KMS-11 (cell line): ENCODE measurements around the gene NLGN1.
"Not testable (repeated sequence)": the region's sequence is repeated elsewhere in the genome, so short reads cannot be mapped to it uniquely, and the experiment has no call there.

ENCODE experiments used
- H2AFZ ChIP-seq: fragments of 200-600 bp; sonication (generic); 2 replicates; pipeline ENCODE4 v1.6.1; 2016; ENCODE audit warnings: antibody characterized with exemption, mixed run types, low read depth
- H3K27ac ChIP-seq: fragments of 200-600 bp; sonication (generic); 2 replicates; pipeline ENCODE4 v1.6.1; 2016; ENCODE audit warnings: mild to moderate bottlenecking, mixed run types
- H3K27me3 ChIP-seq: fragments of 200-600 bp; sonication (generic); 2 replicates; pipeline ENCODE4 v1.6.1; 2017; ENCODE audit warnings: mild to moderate bottlenecking, low read depth, mixed run types, moderate library complexity; ENCODE audit not compliant: insufficient read depth
- H3K36me3 ChIP-seq: fragments of 200-600 bp; sonication (generic); 2 replicates; pipeline ENCODE4 v1.6.1; 2017; ENCODE audit warnings: mild to moderate bottlenecking, mixed run types; ENCODE audit not compliant: insufficient read depth
- H3K4me1 ChIP-seq: fragments of 200-600 bp; sonication (generic); 2 replicates; pipeline ENCODE4 v1.6.1; 2016; ENCODE audit warnings: mild to moderate bottlenecking, low read depth, mixed run types; ENCODE audit not compliant: poor library complexity, severe bottlenecking
- H3K4me2 ChIP-seq: fragments of 200-600 bp; sonication (generic); 2 replicates; pipeline ENCODE4 v1.7.0; 2016; ENCODE audit warnings: mild to moderate bottlenecking, mixed run types
- H3K4me3 ChIP-seq: fragments of 200-600 bp; sonication (generic); IDR thresholded peaks from 2 replicates; pipeline ENCODE4 v1.6.1; 2017; ENCODE audit warnings: low read depth, low read length, mixed read lengths; ENCODE audit not compliant: insufficient read depth
- H3K79me2 ChIP-seq: fragments of 200-600 bp; sonication (generic); 2 replicates; pipeline ENCODE4 v1.6.1; 2016; ENCODE audit warnings: low read depth, mixed run types; ENCODE audit not compliant: insufficient read depth
- H3K9ac ChIP-seq: fragments of 200-600 bp; sonication (generic); 2 replicates; pipeline ENCODE4 v1.6.1; 2016; ENCODE audit warnings: mild to moderate bottlenecking, mixed run types
- H4K20me1 ChIP-seq: fragments of 200-600 bp; sonication (generic); 2 replicates; pipeline ENCODE4 v1.6.1; 2016; ENCODE audit warnings: mild to moderate bottlenecking, mixed run types; ENCODE audit not compliant: insufficient read depth
- TF ChIP-seq, protein P1 (sequence below): fragments of 200-600 bp; sonication (generic); conservative IDR thresholded peaks from 2 replicates; pipeline ENCODE4 v1.6.1; 2017; ENCODE audit warnings: low read depth, mild to moderate bottlenecking, antibody characterized with exemption, low read length, moderate library complexity, mixed read lengths

The NLGN1 gene

GRCh38 chr3:173430576-173430975, 33.0 kb downstream of the NLGN1 start:
- H3K4me3 ChIP-seq: no peak overlapping the region
- TF ChIP-seq, protein P1, sequence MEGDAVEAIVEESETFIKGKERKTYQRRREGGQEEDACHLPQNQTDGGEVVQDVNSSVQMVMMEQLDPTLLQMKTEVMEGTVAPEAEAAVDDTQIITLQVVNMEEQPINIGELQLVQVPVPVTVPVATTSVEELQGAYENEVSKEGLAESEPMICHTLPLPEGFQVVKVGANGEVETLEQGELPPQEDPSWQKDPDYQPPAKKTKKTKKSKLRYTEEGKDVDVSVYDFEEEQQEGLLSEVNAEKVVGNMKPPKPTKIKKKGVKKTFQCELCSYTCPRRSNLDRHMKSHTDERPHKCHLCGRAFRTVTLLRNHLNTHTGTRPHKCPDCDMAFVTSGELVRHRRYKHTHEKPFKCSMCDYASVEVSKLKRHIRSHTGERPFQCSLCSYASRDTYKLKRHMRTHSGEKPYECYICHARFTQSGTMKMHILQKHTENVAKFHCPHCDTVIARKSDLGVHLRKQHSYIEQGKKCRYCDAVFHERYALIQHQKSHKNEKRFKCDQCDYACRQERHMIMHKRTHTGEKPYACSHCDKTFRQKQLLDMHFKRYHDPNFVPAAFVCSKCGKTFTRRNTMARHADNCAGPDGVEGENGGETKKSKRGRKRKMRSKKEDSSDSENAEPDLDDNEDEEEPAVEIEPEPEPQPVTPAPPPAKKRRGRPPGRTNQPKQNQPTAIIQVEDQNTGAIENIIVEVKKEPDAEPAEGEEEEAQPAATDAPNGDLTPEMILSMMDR: no peak
- H3K36me3 ChIP-seq: no peaks in the 10 kb centered on the region
- H3K4me1 ChIP-seq: no peaks in the 10 kb centered on the region
- no peak overlapping the region for H3K9ac ChIP-seq
- H3K79me2 ChIP-seq: no peaks in the 10 kb centered on the region
- no peaks in the 10 kb centered on the region for H3K27me3 ChIP-seq
- H3K27ac ChIP-seq: no peak overlapping the region
- H3K4me2 ChIP-seq: no peak overlapping the region
- no peaks in the 10 kb centered on the region for H4K20me1 ChIP-seq
- no peak overlapping the region for H2AFZ ChIP-seq

GRCh38 chr3:173439004-173439403, 41.5 kb downstream of the NLGN1 start:
- Histone ChIP-seq H4K20me1 (no peaks in the 10 kb centered on the region), H3K4me3 (no peak overlapping the region), H3K4me1 (no peaks in the 10 kb centered on the region), H3K9ac (no peak overlapping the region), H3K79me2 (no peaks in the 10 kb centered on the region), H3K27me3 (no peaks in the 10 kb centered on the region), H3K36me3 (no peaks in the 10 kb centered on the region), H3K4me2 (no peak overlapping the region), H2AFZ (no peak overlapping the region), H3K27ac (no peak overlapping the region)
- TF ChIP-seq, protein P1: no peak

DNA sequence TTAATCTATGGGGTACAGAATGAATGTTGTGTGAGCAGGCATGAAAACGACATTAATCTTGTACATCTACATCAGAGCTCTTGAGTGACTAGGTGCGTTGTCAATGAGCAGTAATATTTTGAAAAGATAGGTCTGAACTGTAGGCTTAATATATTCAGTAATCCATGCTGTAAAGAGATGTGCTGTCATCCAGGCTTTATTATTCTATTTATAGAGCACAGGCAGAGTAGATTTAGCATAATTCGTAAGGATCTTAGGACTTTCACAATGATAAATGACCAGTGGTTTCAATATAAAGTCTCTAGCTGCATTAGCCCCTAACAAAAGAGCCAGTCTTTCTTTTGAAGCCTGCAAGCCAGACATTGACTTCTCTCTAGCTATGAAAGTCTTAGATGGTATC, 43.0 kb downstream of the NLGN1 start:
- Histone ChIP-seq H3K9ac (no peak overlapping the region), H2AFZ (no peak overlapping the region), H3K4me2 (no peak overlapping the region), H3K27me3 (no peaks in the 10 kb centered on the region), H3K4me3 (no peak overlapping the region), H3K36me3 (no peaks in the 10 kb centered on the region), H3K4me1 (no peaks in the 10 kb centered on the region), H3K79me2 (no peaks in the 10 kb centered on the region), H4K20me1 (no peaks in the 10 kb centered on the region), H3K27ac (no peak overlapping the region)
- TF ChIP-seq, protein P1: no peak

DNA sequence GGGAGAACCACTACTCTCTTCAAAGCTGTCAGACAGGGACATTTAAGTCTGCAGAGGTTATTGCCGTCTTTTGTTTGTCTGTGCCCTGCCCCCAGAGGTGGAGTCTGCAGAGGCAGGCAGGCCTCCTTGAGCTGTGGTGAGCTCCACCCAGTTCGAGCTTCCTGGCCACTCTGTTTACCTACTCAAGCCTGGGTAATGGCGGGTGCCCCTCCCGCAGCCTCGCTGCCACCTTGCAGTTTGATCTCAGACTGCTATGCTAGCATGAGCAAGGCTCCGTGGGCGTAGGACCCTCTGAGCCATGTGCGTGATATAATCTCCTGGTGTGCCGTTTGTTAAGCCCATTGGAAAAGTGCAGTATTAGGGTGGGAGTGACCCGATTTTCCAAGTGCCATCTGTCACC, 54.0 kb downstream of the NLGN1 start:
- not testable (repeated sequence) for H3K27ac ChIP-seq, H2AFZ ChIP-seq, H3K4me3 ChIP-seq, H4K20me1 ChIP-seq, H3K4me2 ChIP-seq, H3K4me1 ChIP-seq, H3K36me3 ChIP-seq, H3K27me3 ChIP-seq, H3K9ac ChIP-seq, H3K79me2 ChIP-seq

DNA sequence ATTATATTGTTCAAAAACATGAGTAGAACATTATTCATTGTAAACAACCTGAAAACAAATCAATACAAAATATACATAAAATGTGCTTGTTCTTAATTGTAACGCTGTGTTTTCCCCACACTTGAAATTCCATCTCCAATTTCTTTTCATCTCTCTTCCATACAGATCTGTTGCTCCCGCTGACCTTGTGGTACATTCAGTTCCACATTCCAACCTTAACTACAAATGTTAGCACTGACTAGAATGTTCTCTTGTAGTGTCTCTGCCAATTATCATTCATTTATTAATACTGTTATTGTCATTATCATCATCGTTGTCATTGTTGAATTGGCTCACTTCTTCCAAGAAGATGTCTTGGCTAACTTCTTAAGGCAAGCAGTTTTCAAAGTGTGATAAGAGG, 65.7 kb downstream of the NLGN1 start:
- no peaks in the 10 kb centered on the region for H3K27me3 ChIP-seq
- H3K9ac ChIP-seq: no peak overlapping the region
- H3K27ac ChIP-seq: no peak overlapping the region
- H3K4me1 ChIP-seq: no peaks in the 10 kb centered on the region
- no peak overlapping the region for H2AFZ ChIP-seq
- H3K36me3 ChIP-seq: no peaks in the 10 kb centered on the region
- no peak overlapping the region for H3K4me3 ChIP-seq
- H4K20me1 ChIP-seq: no peaks in the 10 kb centered on the region
- no peaks in the 10 kb centered on the region for H3K79me2 ChIP-seq
- H3K4me2 ChIP-seq: no peak overlapping the region
- TF ChIP-seq, protein P1: no peak
